Measurements from ENCODE around the gene PHACTR1.

DNA sequence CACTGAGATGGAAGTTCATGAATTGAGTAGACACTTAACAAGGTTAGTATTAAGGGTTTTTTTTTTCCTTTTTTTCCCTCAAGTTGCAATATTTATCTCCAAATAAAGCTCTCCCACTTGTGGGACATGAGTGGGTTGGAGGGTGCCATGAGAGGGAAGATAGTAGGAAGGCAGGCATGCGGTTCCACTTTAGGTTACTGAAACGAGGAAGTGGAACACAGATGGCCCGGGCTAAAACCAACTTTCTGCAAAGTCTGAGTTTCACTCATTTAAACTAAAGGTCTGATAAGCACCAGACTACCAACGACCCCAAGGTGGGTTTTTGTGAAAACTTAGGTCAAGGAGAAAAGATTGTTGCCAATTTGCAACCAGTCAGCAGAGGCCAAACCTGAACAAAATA is 569.6 kb downstream of the PHACTR1 start:
- no peak for TF ChIP-seq CTCF (IDR thresholded peaks at IDR 0.05; ENCODE audit: insufficient read depth, low read depth, low read length)
- no peak for TF ChIP-seq EZH2 (IDR thresholded peaks at IDR 0.05; ENCODE audit: insufficient read depth, low read length)

All from astrocyte (in vitro differentiated cells and primary cell).